Forelimb muscle (tissue), 1 donor: ENCODE measurements around the gene OBSCN. TPM values are rescaled to one million over a fixed set of nuclear protein-coding genes. Genes with fewer than 3 reads are reported as not detected.
"Not testable (repeated sequence)": the region's sequence is repeated elsewhere in the genome, so short reads cannot be mapped to it uniquely, and the experiment has no call there.

Experiments
- DNase-seq: peaks from one replicate; pipeline ENCODE4 v3.0.0-alpha.2; 2013; ENCODE audit warnings: low read depth
- polyA plus RNA-seq: library from polyadenylated mRNA; unstranded; fragments of 120-200 nt; gene quantifications from one replicate; pipeline ENCODE4 v1.2.1, GENCODE V29; 2013; ENCODE audit not compliant: insufficient read length

The OBSCN gene
- polyA plus RNA-seq, 1 donor = 358 TPM

GRCh38 chr1:228182296-228183030 is 25.4 kb upstream of the OBSCN start:
- no peak for DNase-seq

GRCh38 chr1:228184152-228184551 is 23.7 kb upstream of the OBSCN start:
- no peak for DNase-seq

GRCh38 chr1:228185641-228185965 is 22.2 kb upstream of the OBSCN start:
- no peak for DNase-seq

- not testable (repeated sequence) for DNase-seq
Observed at GRCh38 chr1:228188249-228188648, 19.6 kb upstream of the OBSCN start.

GRCh38 chr1:228190182-228190581 is 17.7 kb upstream of the OBSCN start:
- DNase-seq = no peak

- no peak for DNase-seq
Observed at GRCh38 chr1:228190778-228191177, 17.1 kb upstream of the OBSCN start.

GRCh38 chr1:228194436-228194835 is 13.4 kb upstream of the OBSCN start:
- DNase-seq = no peak

GRCh38 chr1:228194921-228195812 is 12.7 kb upstream of the OBSCN start:
- DNase-seq = no peak

- DNase-seq = no peak
Observed at GRCh38 chr1:228197555-228198147, 10.2 kb upstream of the OBSCN start.

- no peak for DNase-seq
Observed at GRCh38 chr1:228198977-228199590, 8.8 kb upstream of the OBSCN start.

GRCh38 chr1:228204958-228205357 is 2.9 kb upstream of the OBSCN start:
- no peak for DNase-seq

GRCh38 chr1:228205526-228206436 is 2.1 kb upstream of the OBSCN start:
- DNase-seq = no peak

GRCh38 chr1:228206582-228207351 is 1.1 kb upstream of the OBSCN start:
- no peak for DNase-seq

GRCh38 chr1:228207381-228207810 is 448 bp upstream of the OBSCN start:
- DNase-seq = no peak

GRCh38 chr1:228208831-228209551 is 1.1 kb downstream of the OBSCN start:
- DNase-seq = no peak

GRCh38 chr1:228209657-228210056 is 1.8 kb downstream of the OBSCN start:
- no peak for DNase-seq

- DNase-seq = no peak
Observed at GRCh38 chr1:228210076-228210651, 2.3 kb downstream of the OBSCN start.

GRCh38 chr1:228210712-228211530 is 3.1 kb downstream of the OBSCN start:
- no peak for DNase-seq
